GM18511 (cell line): Measurements from ENCODE around the gene CLEC10A.
"Not testable (repeated sequence)": the region's sequence is repeated elsewhere in the genome, so short reads cannot be mapped to it uniquely, and the experiment has no call there.

Experiments used
- ATAC-seq: cut with Tn5 transposase; IDR thresholded peaks from one replicate; pipeline ENCODE4 v1.9.1; 2021; ENCODE audit warnings: mild to moderate bottlenecking, moderate library complexity; ENCODE audit not compliant: unreplicated experiment

The CLEC10A gene

GRCh38 chr17:7079581-7080455 lies at the start of gene CLEC10A:
Gene CLEC10A, minus strand, starts transcription at chr17:7080251. Its CDS starts 1,439 bp downstream, at chr17:7078812.
- no peak for ATAC-seq

GRCh38 chr17:7129311-7129710 lies 49.3 kb upstream of the CLEC10A start:
- no peak for ATAC-seq

GRCh38 chr17:7128160-7128559 lies 48.1 kb upstream of the CLEC10A start:
- no peak for ATAC-seq

GRCh38 chr17:7127501-7127900 lies 47.5 kb upstream of the CLEC10A start:
- ATAC-seq, result not testable (repeated sequence)

GRCh38 chr17:7126386-7126785 lies 46.3 kb upstream of the CLEC10A start:
- ATAC-seq, result not testable (repeated sequence)

GRCh38 chr17:7124923-7125322 lies 44.9 kb upstream of the CLEC10A start:
- ATAC-seq, result no peak

- no peak for ATAC-seq
Measured at GRCh38 chr17:7123844-7124243, 43.8 kb upstream of the CLEC10A start.

GRCh38 chr17:7122381-7122780 lies 42.3 kb upstream of the CLEC10A start:
- no peak for ATAC-seq

- not testable (repeated sequence) for ATAC-seq
Measured at GRCh38 chr17:7120635-7121034, 40.6 kb upstream of the CLEC10A start.

GRCh38 chr17:7120123-7120522 lies 40.1 kb upstream of the CLEC10A start:
- ATAC-seq, result no peak

GRCh38 chr17:7119314-7119713 lies 39.3 kb upstream of the CLEC10A start:
- ATAC-seq, result no peak

- no peak for ATAC-seq
Measured at GRCh38 chr17:7114875-7115614, 35.0 kb upstream of the CLEC10A start.

- ATAC-seq, result no peak
Measured at GRCh38 chr17:7114241-7114874, 34.3 kb upstream of the CLEC10A start, which contains the start of gene ASGR2. Gene ASGR2, minus strand, starts transcription at chr17:7114822. Its CDS starts 582 bp downstream, at chr17:7114240.

GRCh38 chr17:7113273-7114071 lies 33.4 kb upstream of the CLEC10A start:
- no peak for ATAC-seq

- no peak for ATAC-seq
Measured at GRCh38 chr17:7112510-7113108, 32.6 kb upstream of the CLEC10A start.

- no peak for ATAC-seq
Measured at GRCh38 chr17:7111784-7112509, 31.9 kb upstream of the CLEC10A start.

GRCh38 chr17:7110617-7111306 lies 30.7 kb upstream of the CLEC10A start:
- no peak for ATAC-seq

GRCh38 chr17:7109461-7110322 lies 29.6 kb upstream of the CLEC10A start:
- no peak for ATAC-seq
